IMR-90 (cell line): ENCODE measurements around the gene PGK1. TPM values are rescaled to one million over a fixed set of nuclear protein-coding genes. Genes with fewer than 3 reads are reported as not detected.

Source experiments
- ATAC-seq: fragments of 200-7000 bp; cut with Tn5 transposase; 2 replicates; pipeline ENCODE4 v1.9.1; 2020; ENCODE audit warnings: low read depth, mild to moderate bottlenecking, moderate library complexity
- BruUV-seq: library from RNA; stranded (reverse); fragments of 400-500 nt; replicated peaks from 2 replicates; lab custom pipeline; 2021; lab: Mats Ljungman, UMichigan
- CTCF ChIA-PET: fragments of 300-600 bp; formaldehyde crosslinking; extraction: SDS; loops from one replicate; lab custom pipeline; 2021; ENCODE audit warnings: antibody characterized with exemption; lab: Yijun Ruan, JAX
- POLR2A ChIA-PET: fragments of 300-600 bp; sonication (Branson Sonifier 250); formaldehyde crosslinking; loops from one replicate; lab custom pipeline; 2022; ENCODE audit warnings: antibody characterized with exemption; ENCODE audit not compliant: unreplicated experiment; lab: Charles Lee
- DNase-seq: peaks from one replicate; pipeline ENCODE4 v3.0.0; 2013
- H2AFZ ChIP-seq: replicated peaks from 2 replicates; pipeline ENCODE3; 2013; ENCODE audit warnings: low read length, mild to moderate bottlenecking; ENCODE audit not compliant: poor library complexity
- H2AK5ac ChIP-seq: 2 replicates; pipeline ENCODE4 v1.6.1; 2013; ENCODE audit warnings: low read depth, low read length, inconsistent platforms
- H2AK9ac ChIP-seq: replicated peaks from 2 replicates; pipeline ENCODE3; 2013; ENCODE audit warnings: mild to moderate bottlenecking, low read depth, low read length, moderate library complexity; ENCODE audit not compliant: poor library complexity
- H2BK120ac ChIP-seq: 2 replicates; pipeline ENCODE4 v1.6.1; 2013; ENCODE audit warnings: low read depth, low read length, inconsistent platforms
- H2BK15ac ChIP-seq: 3 replicates; pipeline ENCODE4 v1.6.1; 2013; ENCODE audit warnings: low read depth, low read length, inconsistent platforms
- H2BK20ac ChIP-seq: 2 replicates; pipeline ENCODE4 v1.6.1; 2013; ENCODE audit warnings: low read depth, mild to moderate bottlenecking, inconsistent platforms, low read length, moderate library complexity
- H2BK5ac ChIP-seq: 2 replicates; pipeline ENCODE4 v1.6.1; 2013; ENCODE audit warnings: mild to moderate bottlenecking, low read depth, low read length, inconsistent platforms; ENCODE audit not compliant: poor library complexity, severe bottlenecking
- H3K14ac ChIP-seq: replicated peaks from 2 replicates; pipeline ENCODE4 v1.6.1; 2013; ENCODE audit warnings: low read depth, low read length, inconsistent platforms
- H3K18ac ChIP-seq: 2 replicates; pipeline ENCODE4 v1.6.1; 2013; ENCODE audit warnings: low read depth, low read length, control low read depth
- H3K23ac ChIP-seq: 2 replicates; pipeline ENCODE4 v1.6.1; 2013; ENCODE audit warnings: low read depth, low read length, inconsistent platforms
- H3K27ac ChIP-seq: 2 replicates; pipeline ENCODE4 v1.5.1; 2013; ENCODE audit warnings: mild to moderate bottlenecking, control low read depth, low read length; ENCODE audit not compliant: insufficient read depth
- H3K27me3 ChIP-seq: 2 replicates; pipeline ENCODE4 v1.6.1; 2013; ENCODE audit warnings: low read length; ENCODE audit not compliant: control insufficient read depth, insufficient read depth
- H3K36me3 ChIP-seq: 2 replicates; pipeline ENCODE4 v1.6.1; 2013; ENCODE audit warnings: low read length, mixed read lengths; ENCODE audit not compliant: control insufficient read depth, insufficient read depth
- H3K4ac ChIP-seq: 2 replicates; pipeline ENCODE4 v1.6.1; 2013; ENCODE audit warnings: low read depth, low read length, inconsistent platforms
- H3K4me1 ChIP-seq: 2 replicates; pipeline ENCODE4 v1.6.1; 2013; ENCODE audit warnings: low read length, mixed read lengths; ENCODE audit not compliant: control insufficient read depth, insufficient read depth
- H3K4me2 ChIP-seq: 2 replicates; pipeline ENCODE4 v1.6.1; 2013; ENCODE audit warnings: low read depth, mild to moderate bottlenecking, control low read depth, low read length, moderate library complexity
- H3K4me3 ChIP-seq: 2 replicates; pipeline ENCODE4 v1.5.1; 2013; ENCODE audit warnings: low read depth, mild to moderate bottlenecking, control low read depth, low read length, moderate library complexity; ENCODE audit not compliant: insufficient read depth
- H3K56ac ChIP-seq: 2 replicates; pipeline ENCODE4 v1.6.1; 2013; ENCODE audit warnings: low read length, inconsistent platforms; ENCODE audit not compliant: insufficient read depth; ENCODE audit errors: extremely low read depth
- H3K79me1 ChIP-seq, 2 experiments: 2 replicates each; pipeline ENCODE4 v1.6.1; 2013; ENCODE audit warnings: low read length in 2 of 2, inconsistent platforms in 1 of 2, low read depth in 1 of 2
- H3K9ac ChIP-seq: 2 replicates; pipeline ENCODE4 v1.6.1; 2013; ENCODE audit warnings: low read depth, low read length, control low read depth
- H3K9me1 ChIP-seq: 2 replicates; pipeline ENCODE4 v1.6.1; 2013; ENCODE audit warnings: low read length, inconsistent platforms; ENCODE audit not compliant: insufficient read depth
- H3K9me3 ChIP-seq: 2 replicates; pipeline ENCODE4 v1.6.1; 2013; ENCODE audit warnings: low read length; ENCODE audit not compliant: control insufficient read depth, insufficient read depth
- H4K20me1 ChIP-seq: 2 replicates; pipeline ENCODE4 v1.6.1; 2013; ENCODE audit warnings: low read length, inconsistent platforms; ENCODE audit not compliant: insufficient read depth
- H4K5ac ChIP-seq: 2 replicates; pipeline ENCODE4 v1.6.1; 2013; ENCODE audit warnings: mild to moderate bottlenecking, low read depth, low read length, control low read depth
- H4K8ac ChIP-seq, 2 experiments: 2 replicates each; pipeline ENCODE4 v1.6.1; 2013; ENCODE audit warnings: low read depth in 2 of 2, low read length in 2 of 2, control low read depth in 1 of 2, inconsistent platforms in 1 of 2
- H4K91ac ChIP-seq: 2 replicates; pipeline ENCODE4 v1.6.1; 2013; ENCODE audit warnings: low read depth, low read length, inconsistent platforms; ENCODE audit not compliant: insufficient read depth
- BHLHE40 ChIP-seq: fragments of 150-350 bp; IDR thresholded peaks from 2 replicates; pipeline ENCODE4 v1.6.1; 2016; ENCODE audit warnings: mild to moderate bottlenecking, low read depth, low read length
- CEBPB ChIP-seq: IDR thresholded peaks from 2 replicates; pipeline ENCODE4 v1.6.1; 2012; ENCODE audit warnings: low read depth, low read length, improper control_type of control experiment
- CHD1 ChIP-seq: IDR thresholded peaks from 2 replicates; pipeline ENCODE4 v1.6.1; 2012; ENCODE audit warnings: low read depth, low read length, improper control_type of control experiment
- CTCF ChIP-seq: conservative IDR thresholded peaks from 2 replicates; pipeline ENCODE4 v1.5.1; 2012; ENCODE audit warnings: mild to moderate bottlenecking, low read depth, low read length, improper control_type of control experiment
- ELK1 ChIP-seq: fragments of 150-350 bp; IDR thresholded peaks from 2 replicates; pipeline ENCODE4 v1.6.1; 2016; ENCODE audit warnings: low read depth, mild to moderate bottlenecking, low read length, moderate library complexity, borderline replicate concordance
- FOS ChIP-seq: fragments of 150-350 bp; IDR thresholded peaks from 2 replicates; pipeline ENCODE4 v1.6.1; 2016; ENCODE audit warnings: low read depth, low read length
- MAFK ChIP-seq: IDR thresholded peaks from 2 replicates; pipeline ENCODE4 v1.6.1; 2012; ENCODE audit warnings: low read depth, low read length, improper control_type of control experiment
- MAZ ChIP-seq: IDR thresholded peaks from 2 replicates; pipeline ENCODE4 v1.6.1; 2012; ENCODE audit warnings: low read depth, mild to moderate bottlenecking, low read length, improper control_type of control experiment, moderate library complexity, borderline replicate concordance
- MXI1 ChIP-seq: IDR thresholded peaks from 2 replicates; pipeline ENCODE4 v1.6.1; 2012; ENCODE audit warnings: low read depth, mild to moderate bottlenecking, low read length, moderate library complexity, borderline replicate concordance
- NFE2L2 ChIP-seq: fragments of 150-350 bp; IDR thresholded peaks from 2 replicates; pipeline ENCODE4 v1.6.1; 2016; ENCODE audit warnings: low read depth, mild to moderate bottlenecking, low read length
- POLR2A ChIP-seq: IDR thresholded peaks from 2 replicates; pipeline ENCODE4 v1.6.1; 2012; ENCODE audit warnings: mild to moderate bottlenecking, low read depth, low read length
- RAD21 ChIP-seq: IDR thresholded peaks from 2 replicates; pipeline ENCODE4 v1.6.1; 2012; ENCODE audit warnings: low read length, improper control_type of control experiment
- RCOR1 ChIP-seq: IDR thresholded peaks from 2 replicates; pipeline ENCODE4 v1.6.1; 2012; ENCODE audit warnings: mild to moderate bottlenecking, low read length, improper control_type of control experiment; ENCODE audit not compliant: insufficient replicate concordance
- RFX5 ChIP-seq: IDR thresholded peaks from 2 replicates; pipeline ENCODE4 v1.8.0; 2012; ENCODE audit warnings: low read depth, mild to moderate bottlenecking, low read length, moderate library complexity
- SMC3 ChIP-seq: fragments of 150-350 bp; IDR thresholded peaks from 2 replicates; pipeline ENCODE4 v1.6.1; 2016; ENCODE audit warnings: low read depth, mild to moderate bottlenecking, antibody characterized with exemption, low read length, moderate library complexity
- USF2 ChIP-seq: fragments of 150-350 bp; IDR thresholded peaks from 2 replicates; pipeline ENCODE4 v1.6.1; 2017; ENCODE audit warnings: mild to moderate bottlenecking, antibody characterized with exemption, low read length, low read depth
- WGBS, 2 experiments: methylation state at CpG; one replicate each; pipeline versions ENCODE4 v1.1.5 to v1.1.7; 2013; ENCODE audit warnings: missing lambda C conversion rate in 2 of 2; ENCODE audit not compliant: insufficient read length in 1 of 2; ENCODE audit errors: extremely low coverage in 2 of 2; 5-methylcytosine and 5-hydroxymethylcytosine counted together
- dilution Hi-C: fragments of 300-500 bp; cut with HindIII; formaldehyde crosslinking; loops from one replicate; pipeline ENCODE4 v1.14.3; 2018; ENCODE audit warnings: low sequenced_read_pairs; ENCODE audit not compliant: unreplicated experiment
- in situ Hi-C: fragments of 300-500 bp; cut with MboI; formaldehyde crosslinking; loops from 3 replicates; pipeline ENCODE4 v1.14.3; 2019; ENCODE audit warnings: low sequenced_read_pairs, inconsistent platforms, mixed read lengths
- intact Hi-C: fragments of 100-400 bp; cut with micrococcal nuclease; formaldehyde crosslinking; loops from 2 replicates; pipeline ENCODE4 v1.10.0; 2022
- polyA plus RNA-seq, 3 experiments: library from polyadenylated mRNA; depleted of rRNA; stranded (reverse); fragments of >200 nt; gene quantifications; 2 replicates each; pipeline ENCODE4 v1.2.3, GENCODE V29; 2012; ENCODE audit warnings: low replicate concordance in 1 of 3
- total RNA-seq: library from RNA; depleted of rRNA; stranded (reverse); fragments of >200 nt; gene quantifications from 2 replicates; pipeline ENCODE4 v1.2.3, GENCODE V29; 2012

Gene PGK1
- total and polyA plus RNA-seq, 2 of the 4 experiments (the other 2 are of a cell fraction): 498 to 744 TPM

- Histone ChIP-seq H4K91ac (no peak overlapping the region), H3K18ac (no peak overlapping the region), H2AK5ac (no peak overlapping the region), H2BK5ac (no peak overlapping the region), H3K36me3 (no peaks in the 10 kb centered on the region), H2AK9ac (no peak overlapping the region), H4K20me1 (no peaks in the 10 kb centered on the region), H3K4ac (no peak overlapping the region), H3K14ac (no peak overlapping the region), H2BK20ac (no peak overlapping the region), H3K4me3 (no peak overlapping the region), H3K27me3 (no peaks in the 10 kb centered on the region), H3K23ac (no peak overlapping the region), H2AFZ (no peak overlapping the region), H3K9ac (no peak overlapping the region), H3K9me1 (no peaks in the 10 kb centered on the region), H3K27ac (no peak overlapping the region), H3K56ac (no peak overlapping the region), H2BK15ac (no peak overlapping the region), H4K8ac (no peak overlapping the region), H4K5ac (no peak overlapping the region), H3K9me3 (no peaks in the 10 kb centered on the region), H3K79me1 (no peaks in the 10 kb centered on the region), H3K4me2 (no peak overlapping the region), H2BK120ac (no peak overlapping the region), H3K4me1 (no peaks in the 10 kb centered on the region)
- TF ChIP-seq CEBPB: no peak
- TF ChIP-seq NFE2L2: no peak
- no peak for TF ChIP-seq BHLHE40
- TF ChIP-seq RFX5: no peak
- TF ChIP-seq CTCF: no peak
- TF ChIP-seq POLR2A: no peak
- TF ChIP-seq MXI1: no peak
- no peak for TF ChIP-seq MAZ
- TF ChIP-seq MAFK: no peak
- TF ChIP-seq RCOR1: no peak
- TF ChIP-seq ELK1: no peak
- TF ChIP-seq FOS: no peak
- no peak for TF ChIP-seq RAD21
- no peak for TF ChIP-seq CHD1
- TF ChIP-seq SMC3: no peak
- no peak for TF ChIP-seq USF2
- intact Hi-C loops: no loop called here
- in situ Hi-C loops: no loop called here
- BruUV-seq: no TSS peak
- ChIA-PET CTCF (interaction anchor here (0.6 kb wide), 1 partner anchor 16 kb away, joined by 3 read pairs; no protein-coding TSS in a partner anchor), POLR2A (no interaction called here)
- 67% methylated on average over 1 of the region's 1 CpG; no CpG with 5 or more reads in 1 of the 2 experiments for WGBS, 2 experiments
- dilution Hi-C loops: no loop called here
- ATAC-seq (no peak), DNase-seq (no peak)
These were observed 61.4 kb downstream of the PGK1 start for GRCh38 chrX:78165425-78165824.
